ENCODE results near the gene IFRD2.

- TF ChIP-seq CTCF (conservative IDR thresholded peaks at IDR 0.05) (peak; percentile 87), ZFX (IDR thresholded peaks at IDR 0.05) (no peak)
These were observed 32.3 kb upstream of the IFRD2 start for GRCh38 chr3:50324351-50325112.
